Astrocyte (in vitro differentiated cells and primary cell): ENCODE data around the gene BTBD2. TPM values are rescaled to one million over a fixed set of nuclear protein-coding genes. Genes with fewer than 3 reads are reported as not detected.
A peak's percentile ranks its signal among the peaks of the same experiment; 100 is the strongest.

ENCODE experiments used
- DNase-seq: peaks from one replicate; pipeline ENCODE4 v3.0.0-alpha.2; 2010; ENCODE audit warnings: low read depth
- FAIRE-seq: peaks from 2 replicates; lab custom pipeline; 2011; peaks lifted over from hg19 to GRCh38; lab: Jason Lieb, UNC
- H2AFZ ChIP-seq: 2 replicates; pipeline ENCODE4 v1.6.0; 2012; ENCODE audit warnings: low read depth, low read length, inconsistent platforms
- H3K27ac ChIP-seq: 2 replicates; pipeline ENCODE4 v1.5.1; 2011; ENCODE audit warnings: low read depth, low read length, inconsistent platforms
- H3K27me3 ChIP-seq: 2 replicates; pipeline ENCODE4 v1.6.0; 2011; ENCODE audit warnings: low read length, inconsistent platforms; ENCODE audit not compliant: insufficient read depth
- H3K36me3 ChIP-seq: 2 replicates; pipeline ENCODE4 v1.5.1; 2011; ENCODE audit warnings: low read length, inconsistent platforms; ENCODE audit not compliant: insufficient read depth
- H3K4me1 ChIP-seq: 2 replicates; pipeline ENCODE4 v1.5.1; 2011; ENCODE audit warnings: low read length, inconsistent platforms; ENCODE audit not compliant: insufficient read depth
- H3K4me2 ChIP-seq: 2 replicates; pipeline ENCODE4 v1.6.0; 2012; ENCODE audit warnings: low read length, inconsistent platforms
- H3K4me3 ChIP-seq: 2 replicates; pipeline ENCODE4 v1.5.1; 2011; ENCODE audit warnings: low read depth, mild to moderate bottlenecking, low read length, inconsistent platforms; ENCODE audit not compliant: insufficient read depth
- H3K79me2 ChIP-seq: 2 replicates; pipeline ENCODE4 v1.6.0; 2012; ENCODE audit warnings: mild to moderate bottlenecking, low read length, inconsistent platforms; ENCODE audit not compliant: insufficient read depth
- H3K9ac ChIP-seq: 2 replicates; pipeline ENCODE4 v1.6.0; 2012; ENCODE audit warnings: mild to moderate bottlenecking, low read length, inconsistent platforms
- H3K9me3 ChIP-seq: 2 replicates; pipeline ENCODE4 v1.5.1; 2012; ENCODE audit warnings: low read depth, mild to moderate bottlenecking, low read length, inconsistent platforms; ENCODE audit not compliant: insufficient read depth
- H4K20me1 ChIP-seq: 2 replicates; pipeline ENCODE4 v1.6.0; 2012; ENCODE audit warnings: low read length, inconsistent platforms; ENCODE audit not compliant: insufficient read depth
- H3K27ac Mint-ChIP-seq: one replicate; pipeline ENCODE4 v1.8.0; 2021; ENCODE audit warnings: mild to moderate bottlenecking, mixed read lengths; ENCODE audit not compliant: unreplicated experiment
- H3K27me3 Mint-ChIP-seq: one replicate; pipeline ENCODE4 v1.8.0; 2021; ENCODE audit warnings: low read depth, mixed read lengths; ENCODE audit not compliant: unreplicated experiment
- H3K36me3 Mint-ChIP-seq: one replicate; pipeline ENCODE4 v1.8.0; 2021; ENCODE audit warnings: low read depth, mixed read lengths; ENCODE audit not compliant: unreplicated experiment
- H3K4me1 Mint-ChIP-seq: one replicate; pipeline ENCODE4 v1.8.0; 2021; ENCODE audit warnings: low read depth, mixed read lengths; ENCODE audit not compliant: unreplicated experiment
- H3K4me3 Mint-ChIP-seq: one replicate; pipeline ENCODE4 v1.8.0; 2021; ENCODE audit warnings: mild to moderate bottlenecking, moderate library complexity, mixed read lengths; ENCODE audit not compliant: unreplicated experiment
- H3K9me3 Mint-ChIP-seq: one replicate; pipeline ENCODE4 v1.8.0; 2021; ENCODE audit warnings: mild to moderate bottlenecking, mixed read lengths; ENCODE audit not compliant: unreplicated experiment
- CTCF ChIP-seq: IDR thresholded peaks from 2 replicates; pipeline ENCODE4 v1.5.1; 2011; ENCODE audit warnings: low read depth, mild to moderate bottlenecking, inconsistent platforms, low read length, moderate library complexity; ENCODE audit not compliant: insufficient read depth
- EZH2 ChIP-seq: IDR thresholded peaks from 2 replicates; pipeline ENCODE4 v1.6.1; 2012; ENCODE audit warnings: mild to moderate bottlenecking, low read length, inconsistent platforms; ENCODE audit not compliant: insufficient read depth
- total RNA-seq: library from RNA; stranded (reverse); gene quantifications from 2 replicates; pipeline ENCODE4 v1.2.1, GENCODE V29; 2021

BTBD2 gene
- total RNA-seq, 1 donor from 2014 or later = 53.7 TPM

GRCh38 chr19:2063824-2064223 lies 48.3 kb upstream of the BTBD2 start:
- Histone ChIP-seq H3K4me3 (no peak overlapping the region), H3K79me2 (no peaks in the 10 kb centered on the region), H3K27me3 (no peaks in the 10 kb centered on the region), H3K27ac (no peak overlapping the region), H3K4me2 (no peak overlapping the region), H3K9me3 (no peaks in the 10 kb centered on the region), H3K36me3 (no peaks in the 10 kb centered on the region), H4K20me1 (no peaks in the 10 kb centered on the region), H2AFZ (no peak overlapping the region), H3K4me1 (peaks cover 31% of the 10 kb centered on the region), H3K9ac (no peak overlapping the region)
- no peaks in the 10 kb centered on the region for H3K27me3 Mint-ChIP-seq
- H3K9me3 Mint-ChIP-seq = no peaks in the 10 kb centered on the region
- peaks cover 2% of the 10 kb centered on the region for H3K36me3 Mint-ChIP-seq
- H3K4me3 Mint-ChIP-seq = peak overlapping the region; percentile 54
- H3K4me1 Mint-ChIP-seq = peaks cover 13% of the 10 kb centered on the region
- TF ChIP-seq EZH2 (no peak), CTCF (no peak)
- FAIRE-seq (no peak), DNase-seq (no peak)
- H3K27ac Mint-ChIP-seq = no peak overlapping the region

GRCh38 chr19:2062770-2063169 lies 47.3 kb upstream of the BTBD2 start:
- Mint-ChIP-seq H3K27ac (peak overlapping the region; percentile 62), H3K36me3 (peaks cover 2% of the 10 kb centered on the region), H3K27me3 (no peaks in the 10 kb centered on the region), H3K9me3 (no peaks in the 10 kb centered on the region), H3K4me3 (peak overlapping the region; percentile 40), H3K4me1 (peaks cover 15% of the 10 kb centered on the region)
- Histone ChIP-seq H3K4me3 (no peak overlapping the region), H3K9ac (no peak overlapping the region), H3K27me3 (no peaks in the 10 kb centered on the region), H3K79me2 (no peaks in the 10 kb centered on the region), H4K20me1 (no peaks in the 10 kb centered on the region), H3K4me2 (no peak overlapping the region), H3K27ac (no peak overlapping the region), H3K9me3 (no peaks in the 10 kb centered on the region), H2AFZ (no peak overlapping the region), H3K36me3 (no peaks in the 10 kb centered on the region), H3K4me1 (peaks cover 31% of the 10 kb centered on the region)
- DNase-seq (no peak), FAIRE-seq (no peak)
- TF ChIP-seq EZH2 (no peak), CTCF (no peak)

GRCh38 chr19:2062389-2062729 lies 46.8 kb upstream of the BTBD2 start:
- Histone ChIP-seq H3K27ac (no peak overlapping the region), H3K79me2 (no peaks in the 10 kb centered on the region), H3K36me3 (no peaks in the 10 kb centered on the region), H3K27me3 (no peaks in the 10 kb centered on the region), H2AFZ (peak overlapping the region; percentile 94), H3K4me2 (peak overlapping the region; percentile 99), H3K4me3 (no peak overlapping the region), H3K9ac (no peak overlapping the region), H3K9me3 (no peaks in the 10 kb centered on the region), H4K20me1 (no peaks in the 10 kb centered on the region), H3K4me1 (peaks cover 31% of the 10 kb centered on the region)
- peaks cover 2% of the 10 kb centered on the region for H3K36me3 Mint-ChIP-seq
- FAIRE-seq (no peak), DNase-seq (no peak)
- H3K27me3 Mint-ChIP-seq = no peaks in the 10 kb centered on the region
- H3K4me1 Mint-ChIP-seq = peaks cover 15% of the 10 kb centered on the region
- TF ChIP-seq EZH2 (no peak), CTCF (no peak)
- H3K27ac Mint-ChIP-seq = peak overlapping the region; percentile 62
- peak overlapping the region; percentile 40 for H3K4me3 Mint-ChIP-seq
- H3K9me3 Mint-ChIP-seq = no peaks in the 10 kb centered on the region
